SK-N-SH (cell line): ENCODE data around the gene BIRC5. TPM values are rescaled to one million over a fixed set of nuclear protein-coding genes. Genes with fewer than 3 reads are reported as not detected.

ENCODE experiments used
- CTCF ChIA-PET: fragments of 300-600, 350-600 bp; formaldehyde crosslinking; extraction: SDS; loops from one replicate; lab custom pipeline; 2021; lab: Yijun Ruan, JAX
- POLR2A ChIA-PET: fragments of 350-600 bp; sonication (Branson Sonifier 250); formaldehyde crosslinking; extraction: SDS; loops from one replicate; lab custom pipeline; 2020; ENCODE audit warnings: antibody characterized with exemption, inconsistent platforms; lab: Yijun Ruan, JAX
- DNase-seq: peaks from one replicate; pipeline ENCODE4 v3.0.0; 2012
- H2AFZ ChIP-seq: fragments of 200-600 bp; sonication (generic); 2 replicates; pipeline ENCODE4 v1.8.1; 2016; ENCODE audit warnings: antibody characterized with exemption, mild to moderate bottlenecking, low read depth
- H3F3A ChIP-seq: fragments of 200-600 bp; sonication (generic); replicated peaks from 2 replicates; pipeline ENCODE3; 2016; ENCODE audit warnings: antibody characterized with exemption, mild to moderate bottlenecking; ENCODE audit not compliant: insufficient read depth
- H3K27ac ChIP-seq, 2 experiments: fragments of 200-500 bp in 1 of 2; fragments of 200-600 bp in 1 of 2; sonication (Bioruptor generic) in 1 of 2; sonication (generic), shearing (Covaris generic) in 1 of 2; 2 replicates each; pipeline versions ENCODE4 v1.5.1 to v1.6.1; 2014 to 2016; ENCODE audit warnings: low read depth in 2 of 2, inconsistent platforms in 1 of 2, low read length in 1 of 2, mild to moderate bottlenecking in 1 of 2, mixed read lengths in 1 of 2
- H3K27me3 ChIP-seq: fragments of 200-600 bp; sonication (generic), shearing (Covaris generic); 2 replicates; pipeline ENCODE4 v1.6.1; 2016; ENCODE audit warnings: mixed run types; ENCODE audit not compliant: insufficient read depth
- H3K36me3 ChIP-seq, 2 experiments: fragments of 200-500 bp in 1 of 2; fragments of 200-600 bp in 1 of 2; sonication (Bioruptor generic) in 1 of 2; sonication (generic) in 1 of 2; replicated peaks in 1 of 2; 2 replicates each; pipeline versions ENCODE3 to v1.5.1; 2014 to 2016; ENCODE audit warnings: low read length in 1 of 2, mild to moderate bottlenecking in 1 of 2; ENCODE audit not compliant: insufficient read depth in 2 of 2, control insufficient read depth in 1 of 2
- H3K4me1 ChIP-seq, 2 experiments: fragments of 200-500 bp in 1 of 2; fragments of 200-600 bp in 1 of 2; sonication (Bioruptor generic) in 1 of 2; sonication (generic), shearing (Covaris generic) in 1 of 2; 2 replicates each; pipeline versions ENCODE4 v1.5.1 to v1.6.1; 2014 to 2016; ENCODE audit warnings: low read depth in 1 of 2, low read length in 1 of 2, mixed run types in 1 of 2; ENCODE audit not compliant: insufficient read depth in 2 of 2, control insufficient read depth in 1 of 2
- H3K4me2 ChIP-seq: fragments of 200-600 bp; sonication (generic), shearing (Covaris generic); 2 replicates; pipeline ENCODE4 v1.6.1; 2017; ENCODE audit warnings: mixed run types
- H3K4me3 ChIP-seq, 2 experiments: fragments of 200-500 bp in 1 of 2; fragments of 200-600 bp in 1 of 2; sonication (Bioruptor generic) in 1 of 2; sonication (generic), shearing (Covaris generic) in 1 of 2; 2 replicates each; pipeline versions ENCODE4 v1.5.1 to v1.8.1; 2014 to 2016; ENCODE audit warnings: low read depth in 2 of 2, inconsistent platforms in 1 of 2, low read length in 1 of 2, mild to moderate bottlenecking in 1 of 2, mixed read lengths in 1 of 2, moderate library complexity in 1 of 2
- H3K79me2 ChIP-seq: fragments of 200-600 bp; sonication (generic); 2 replicates; pipeline ENCODE4 v1.8.1; 2017; ENCODE audit warnings: mild to moderate bottlenecking; ENCODE audit not compliant: insufficient read depth
- H3K9ac ChIP-seq: fragments of 200-600 bp; sonication (generic); 2 replicates; pipeline ENCODE4 v1.6.1; 2017; ENCODE audit warnings: mixed run types
- H3K9me2 ChIP-seq: fragments of 200-600 bp; sonication (generic); 2 replicates; pipeline ENCODE4 v1.6.1; 2017; ENCODE audit warnings: mixed run types
- H3K9me3 ChIP-seq: fragments of 200-600 bp; sonication (generic); 2 replicates; pipeline ENCODE4 v1.6.1; 2017; ENCODE audit warnings: mixed run types, mild to moderate bottlenecking, moderate library complexity
- H4K20me1 ChIP-seq: fragments of 200-600 bp; sonication (generic); 2 replicates; pipeline ENCODE4 v1.6.1; 2017; ENCODE audit warnings: mild to moderate bottlenecking, mixed run types; ENCODE audit not compliant: insufficient read depth
- CHD2 ChIP-seq: fragments of 150-350 bp; IDR thresholded peaks from 2 replicates; pipeline ENCODE4 v1.6.1; 2018; ENCODE audit warnings: low read length; ENCODE audit not compliant: partially characterized antibody
- ELF1 ChIP-seq: IDR thresholded peaks from 2 replicates; pipeline ENCODE4 v1.4.0; 2012
- EP300 ChIP-seq, 2 experiments: IDR thresholded peaks; 2 replicates each; pipeline versions ENCODE4 v1.4.0 to v1.6.1; 2012; ENCODE audit warnings: borderline replicate concordance in 1 of 2, low read depth in 1 of 2, low read length in 1 of 2
- EZH2phosphoT487 ChIP-seq: fragments of 200-600 bp; sonication (generic); IDR thresholded peaks from 2 replicates; pipeline ENCODE4 v1.6.1; 2017; ENCODE audit warnings: low read depth, mixed run types, mild to moderate bottlenecking, antibody characterized with exemption, moderate library complexity, borderline replicate concordance
- FOSL2 ChIP-seq: IDR thresholded peaks from 2 replicates; pipeline ENCODE4 v1.4.0; 2012; ENCODE audit warnings: low read depth, mild to moderate bottlenecking, moderate library complexity, borderline replicate concordance
- GABPA ChIP-seq: IDR thresholded peaks from 2 replicates; pipeline ENCODE4 v1.4.0; 2012; ENCODE audit warnings: low read depth, mild to moderate bottlenecking
- MAX ChIP-seq: IDR thresholded peaks from 2 replicates; pipeline ENCODE4 v1.4.0; 2012; ENCODE audit warnings: low read depth
- MXI1 ChIP-seq: IDR thresholded peaks from 2 replicates; pipeline ENCODE4 v1.6.1; 2012; ENCODE audit warnings: mild to moderate bottlenecking, low read depth, low read length, improper control_type of control experiment
- NFIC ChIP-seq: IDR thresholded peaks from 2 replicates; pipeline ENCODE4 v1.4.0; 2012; ENCODE audit warnings: borderline replicate concordance
- PBX3 ChIP-seq: IDR thresholded peaks from 2 replicates; pipeline ENCODE4; 2012
- POLR2AphosphoS5 ChIP-seq: IDR thresholded peaks from 2 replicates; pipeline ENCODE4 v1.6.1; 2012; ENCODE audit warnings: low read depth, low read length
- RAD21 ChIP-seq: IDR thresholded peaks from 2 replicates; pipeline ENCODE4 v1.6.1; 2012; ENCODE audit warnings: mild to moderate bottlenecking, low read length
- REST ChIP-seq: IDR thresholded peaks from 2 replicates; pipeline ENCODE4 v1.6.1; 2012; ENCODE audit warnings: mild to moderate bottlenecking, low read depth, low read length, moderate library complexity
- SMC3 ChIP-seq: IDR thresholded peaks from 2 replicates; pipeline ENCODE4 v1.6.1; 2012; ENCODE audit warnings: low read depth, low read length, improper control_type of control experiment
- TEAD4 ChIP-seq: IDR thresholded peaks from 2 replicates; pipeline ENCODE4 v1.4.0; 2012; ENCODE audit warnings: mild to moderate bottlenecking, borderline replicate concordance; ENCODE audit not compliant: insufficient read depth
- USF2 ChIP-seq: fragments of 150-350 bp; IDR thresholded peaks from 2 replicates; pipeline ENCODE4 v1.6.1; 2017; ENCODE audit warnings: antibody characterized with exemption, low read length, low read depth, borderline replicate concordance
- WGBS: methylation state at CpG from one replicate; pipeline ENCODE4 v1.1.6; 2017; ENCODE audit warnings: low lambda C conversion rate; 5-methylcytosine and 5-hydroxymethylcytosine counted together
- polyA plus RNA-seq, 3 experiments: library from polyadenylated mRNA; depleted of rRNA; stranded (reverse); fragments of >200 nt; gene quantifications; 2 replicates each; pipeline ENCODE4 v1.2.3, GENCODE V29; 2012

The BIRC5 gene
- polyA plus RNA-seq, 1 of the 3 experiments (the other 2 are of a cell fraction): 31.4 TPM

- POLR2A ChIA-PET: interaction anchor here (2.1 kb wide), 1 partner anchor 10 kb away, joined by 16 read pairs; no protein-coding TSS in a partner anchor
- no peaks in the 10 kb centered on the region for H3K9me2 ChIP-seq
- H2AFZ ChIP-seq: no peak overlapping the region
- no peaks in the 10 kb centered on the region for H3K36me3 ChIP-seq
- peaks cover 0 to 36% of the 10 kb centered on the region in 2 experiments; a peak in 1 of 4 replicates for H3K4me1 ChIP-seq
- 76% methylated on average over 7 of the region's 8 CpGs for WGBS
- no peaks in the 10 kb centered on the region for H3F3A ChIP-seq
- peaks cover 18% of the 10 kb centered on the region for H3K27me3 ChIP-seq
- no peak overlapping the region for H3K4me3 ChIP-seq
- CTCF ChIA-PET: interaction anchor here (0.9 to 6.4 kb wide), 4 partner anchors 10 to 186 kb away, joined by 4 to 95 read pairs (median 10); no protein-coding TSS in a partner anchor
- H3K79me2 ChIP-seq: no peaks in the 10 kb centered on the region
- DNase-seq: no peak
- no peaks in the 10 kb centered on the region for H3K9me3 ChIP-seq
- H3K27ac ChIP-seq: no peak overlapping the region; a peak in 1 of 4 replicates
- no peak overlapping the region for H3K4me2 ChIP-seq
- H3K9ac ChIP-seq: no peak overlapping the region
- no peaks in the 10 kb centered on the region for H4K20me1 ChIP-seq
- TF ChIP-seq FOSL2 (no peak), USF2 (no peak), RAD21 (no peak), TEAD4 (no peak), REST (no peak), CHD2 (no peak), MXI1 (no peak), EZH2phosphoT487 (no peak), POLR2AphosphoS5 (no peak), EP300 (IDR thresholded peaks at IDR 0.05; ENCODE audit: borderline replicate concordance in 1 of 2, low read depth in 1 of 2, low read length in 1 of 2) (no peak), PBX3 (no peak), ELF1 (no peak), MAX (no peak), GABPA (no peak), NFIC (no peak), SMC3 (no peak)
These were observed 21.8 kb downstream of the BIRC5 start for GRCh38 chr17:78235885-78236284.
